Measurements from ENCODE around the gene KIFC3.
"Not testable (repeated sequence)": the region's sequence is repeated elsewhere in the genome, so short reads cannot be mapped to it uniquely, and the experiment has no call there.

The KIFC3 gene

DNA sequence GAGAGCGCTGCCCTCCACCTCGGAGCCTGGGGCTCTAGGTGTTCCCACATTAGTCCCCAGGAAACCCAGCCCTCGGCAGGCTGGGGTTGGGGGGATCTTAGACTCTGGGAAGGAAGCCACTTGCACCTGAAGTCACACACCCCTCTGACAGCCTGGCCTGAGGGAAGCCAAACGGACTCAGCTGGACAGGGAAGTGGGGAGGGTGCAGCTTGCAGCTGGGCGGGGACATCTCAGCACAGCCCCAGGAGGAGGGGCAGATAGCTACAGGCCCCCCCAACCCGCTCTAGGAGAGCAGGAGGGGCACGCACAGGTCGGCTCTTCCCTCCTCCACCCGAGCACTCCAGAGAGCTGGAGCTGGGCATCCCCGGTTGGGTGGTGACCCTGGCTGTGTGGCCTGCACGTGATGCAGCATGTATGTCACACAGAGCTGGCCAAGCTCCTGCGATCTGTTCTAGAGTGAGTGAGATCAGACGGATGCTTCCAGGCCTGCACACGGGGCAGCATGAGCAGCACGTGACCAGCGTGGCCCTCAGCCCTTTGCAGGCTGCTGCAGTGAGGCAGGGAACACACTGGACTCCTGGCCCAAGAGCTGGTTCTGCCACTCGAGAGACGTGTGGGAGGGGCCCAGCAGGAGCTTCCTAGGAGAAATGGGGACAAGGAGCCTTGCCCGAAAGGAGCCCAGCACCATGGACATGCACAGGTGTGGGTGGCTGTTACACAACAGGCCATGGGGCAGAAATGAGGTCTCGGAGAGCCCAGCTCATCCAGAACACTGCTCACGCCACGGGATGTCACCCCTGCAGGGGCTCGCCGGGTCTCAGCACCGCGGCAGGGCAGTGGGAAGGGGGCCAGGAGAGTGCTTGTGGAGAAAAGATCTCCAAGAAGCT is 15.4 kb downstream of the KIFC3 start:
- DNase-seq (ENCODE audit: low read depth in 2 of 2) = no peak

DNA sequence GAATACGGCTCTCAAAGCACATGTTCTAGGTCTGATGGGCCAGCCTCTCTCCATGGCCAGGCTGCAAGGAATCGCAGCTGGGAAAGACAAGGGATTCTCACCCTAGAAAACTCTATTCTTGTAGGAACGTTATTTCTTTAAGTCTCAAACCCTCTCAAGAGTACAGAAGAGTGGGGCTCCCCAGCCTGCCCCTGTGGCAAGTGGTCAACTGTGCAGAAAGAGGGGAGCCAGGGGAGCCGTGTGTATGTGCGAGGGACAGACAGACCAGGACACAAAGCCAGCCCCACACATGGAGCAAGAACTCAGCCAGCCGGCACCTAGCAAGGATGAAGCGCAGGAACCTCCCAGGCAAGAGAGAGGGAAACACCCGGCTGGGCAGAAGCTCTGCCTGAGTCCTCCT is 16.4 kb downstream of the KIFC3 start:
- DNase-seq (ENCODE audit: low read depth in 2 of 2) = no peak

DNA sequence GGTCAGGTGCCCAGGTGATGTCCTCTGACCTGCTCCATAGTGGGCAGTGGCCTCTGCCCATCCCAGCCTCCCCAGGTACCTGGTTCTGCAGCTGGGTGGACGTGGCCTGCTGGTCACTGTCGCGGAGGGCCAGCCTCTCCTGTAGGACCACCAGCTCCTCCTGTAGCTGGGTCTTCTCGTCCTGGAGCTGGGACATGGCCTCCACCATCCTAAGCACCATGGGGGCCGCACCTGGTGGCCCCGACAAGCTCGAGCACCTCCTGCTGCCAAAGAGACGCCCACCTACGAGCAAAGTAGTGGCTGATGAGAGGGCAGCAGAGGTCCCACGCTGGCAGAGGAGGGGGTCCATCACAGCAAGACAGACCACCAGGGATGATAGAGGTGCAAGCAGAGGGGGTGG is 16.9 kb downstream of the KIFC3 start:
- DNase-seq (ENCODE audit: low read depth in 2 of 2) = no peak

DNA sequence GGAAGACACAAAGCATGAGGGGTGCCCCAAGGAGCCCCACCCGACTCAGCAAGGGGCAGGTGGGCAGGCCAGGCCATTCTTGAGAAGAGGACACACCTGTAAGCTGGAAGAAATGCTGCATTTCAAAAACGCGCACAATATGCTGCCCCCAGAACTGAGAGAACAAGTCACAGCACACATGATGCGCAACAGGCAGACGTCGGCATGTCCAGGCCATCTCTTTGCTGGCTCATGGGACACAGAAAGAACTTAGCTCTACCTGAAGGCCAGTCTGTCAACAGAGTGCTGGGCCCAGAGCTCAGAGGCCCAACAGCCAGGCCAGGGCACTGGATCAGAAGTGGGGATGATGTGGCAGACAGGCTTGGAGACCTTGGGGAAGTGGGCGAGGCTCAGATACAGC is 18.0 kb downstream of the KIFC3 start:
- DNase-seq (ENCODE audit: low read depth in 2 of 2) = no peak

DNA sequence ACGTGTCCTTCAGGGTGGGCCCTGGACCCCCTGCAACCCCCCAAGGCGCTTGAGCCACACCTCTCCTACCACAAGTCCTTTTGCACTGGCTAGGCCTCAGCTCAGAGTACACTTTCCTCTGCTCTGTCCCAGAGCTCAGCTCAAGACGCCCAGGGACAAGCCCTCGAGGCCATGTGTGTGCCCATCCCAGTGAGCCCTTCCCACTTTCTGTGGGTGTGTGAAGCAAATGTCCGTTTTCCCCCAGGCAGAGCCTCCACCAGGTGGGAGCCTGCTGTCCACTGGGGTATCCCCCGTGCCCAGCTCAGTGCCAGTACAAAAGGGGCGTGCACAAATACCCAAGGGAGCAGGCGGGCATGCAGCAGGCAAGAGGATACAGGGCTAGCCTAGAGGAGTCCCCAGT is 18.4 kb downstream of the KIFC3 start:
- DNase-seq (ENCODE audit: low read depth in 2 of 2) = no peak

DNA sequence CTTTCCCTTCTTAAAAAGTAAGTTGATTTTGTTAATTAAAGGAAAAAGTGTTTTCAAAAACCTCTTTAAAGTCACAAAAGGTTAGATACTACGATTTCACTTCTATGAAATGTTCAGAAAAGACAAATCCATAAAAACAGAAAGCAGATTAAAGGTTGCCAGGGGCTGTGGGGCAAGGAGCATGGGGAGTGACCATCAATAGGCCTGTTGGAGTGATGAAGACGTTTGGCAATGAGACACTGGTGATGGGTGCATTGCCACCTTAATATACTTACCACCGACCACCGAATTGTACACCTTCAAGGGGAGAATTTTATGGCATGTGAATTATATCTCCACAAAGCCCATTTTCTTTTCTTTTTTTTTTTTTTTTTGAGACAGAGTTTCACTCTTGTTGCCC is 19.2 kb downstream of the KIFC3 start:
- DNase-seq (ENCODE audit: low read depth in 2 of 2) = no peak

DNA sequence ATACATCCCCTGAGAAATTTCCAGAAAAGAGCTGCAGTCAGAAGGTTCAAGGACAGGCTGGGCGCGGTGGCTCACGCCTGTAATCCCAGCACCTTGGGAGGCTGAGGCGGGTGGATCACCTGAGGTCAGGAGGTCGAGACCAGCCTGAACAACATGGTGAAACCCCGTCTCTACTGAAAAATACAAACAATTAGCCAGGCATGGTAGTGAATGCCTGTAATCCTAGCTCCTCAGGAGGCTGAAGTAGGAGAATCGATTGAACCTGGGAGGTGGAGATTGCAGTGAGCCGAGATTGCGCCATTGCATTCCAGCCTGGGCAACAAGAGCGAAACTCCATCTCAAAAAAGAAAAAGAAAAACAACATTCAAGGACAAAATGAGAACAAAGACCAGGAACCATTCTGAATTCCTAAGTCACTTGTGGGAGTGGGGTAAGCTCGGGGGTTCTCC is 19.7 kb downstream of the KIFC3 start:
- not testable (repeated sequence) for DNase-seq (ENCODE audit: low read depth in 2 of 2)

DNA sequence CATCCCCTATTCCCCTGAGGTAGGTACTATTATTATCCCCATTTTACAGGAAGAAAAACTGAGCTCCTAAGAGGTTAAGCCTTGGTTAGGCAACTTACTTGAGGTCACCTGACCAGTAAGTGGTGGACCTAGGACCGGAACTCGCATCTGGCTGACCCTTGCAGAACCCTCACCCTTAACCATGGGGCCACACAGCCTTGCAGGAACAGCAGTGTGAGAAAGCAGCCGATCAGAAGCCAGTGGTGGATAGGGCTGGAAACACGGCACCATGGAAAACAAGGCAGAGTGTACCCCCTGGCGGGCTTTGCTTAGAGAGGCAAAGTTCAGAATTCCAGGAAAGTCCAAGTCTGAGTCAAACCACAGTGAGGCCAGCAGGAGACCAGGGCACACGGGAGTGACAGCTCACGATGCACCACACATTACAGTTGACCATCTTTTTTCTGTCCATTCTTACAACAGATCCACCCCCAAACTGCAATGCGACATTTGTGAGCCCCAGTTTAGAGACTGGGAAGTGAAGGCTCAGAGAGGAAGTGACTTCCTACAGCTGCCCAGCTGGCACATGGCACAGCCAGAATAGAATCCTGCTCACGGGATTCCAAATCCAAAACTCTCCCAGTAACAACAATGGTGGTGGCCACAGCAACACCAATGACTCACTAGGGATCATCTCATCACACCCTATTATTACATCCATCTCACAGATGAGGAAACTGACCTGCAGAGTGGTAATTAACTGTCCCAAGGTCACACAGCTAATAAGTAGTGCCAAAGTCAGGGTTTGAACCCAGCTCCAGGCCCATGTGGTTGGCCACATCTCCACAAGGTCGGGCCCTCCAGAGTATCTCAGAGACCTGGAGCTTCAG is 20.3 kb downstream of the KIFC3 start:
- no peak for DNase-seq (ENCODE audit: low read depth in 2 of 2)

DNA sequence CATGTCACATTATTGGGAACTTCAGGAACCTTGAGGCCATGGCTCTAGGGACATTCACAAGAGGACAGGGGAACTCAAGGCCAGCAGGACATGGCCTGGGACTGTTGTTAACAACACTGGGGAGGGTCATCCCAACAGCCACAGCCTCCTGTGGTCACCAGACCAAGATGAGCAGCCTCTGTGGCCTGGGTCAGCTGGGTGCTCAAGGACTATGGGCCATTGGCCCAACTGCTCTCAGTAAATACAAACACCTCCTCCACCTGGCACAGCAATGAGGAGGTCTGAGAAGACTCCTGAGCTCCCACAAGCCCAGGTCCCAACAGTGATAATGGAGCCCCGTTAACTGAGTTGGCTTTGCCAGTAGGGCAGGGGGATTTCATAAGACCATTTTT is 20.9 kb downstream of the KIFC3 start:
- no peak for DNase-seq (ENCODE audit: low read depth in 2 of 2)

DNA sequence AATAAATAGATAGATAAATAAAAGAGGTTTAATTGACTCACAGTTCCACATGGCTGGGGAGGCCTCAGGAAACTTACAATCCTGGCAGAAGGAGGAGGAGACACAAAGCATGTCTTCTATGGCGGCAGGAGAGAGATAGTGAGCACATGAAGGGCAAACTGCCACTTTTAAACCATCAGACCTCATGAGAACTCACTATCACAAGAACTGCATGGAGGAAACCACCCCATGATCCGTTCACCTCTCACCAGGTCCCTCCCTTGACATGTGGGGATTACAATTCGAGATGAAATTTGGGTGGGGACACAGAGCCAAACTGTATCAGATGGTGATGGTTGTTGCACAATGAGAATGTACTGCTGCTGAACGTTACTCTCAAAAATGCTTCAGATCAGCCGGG is 22.5 kb downstream of the KIFC3 start:
- DNase-seq (ENCODE audit: low read depth in 2 of 2) = not testable (repeated sequence)

DNA sequence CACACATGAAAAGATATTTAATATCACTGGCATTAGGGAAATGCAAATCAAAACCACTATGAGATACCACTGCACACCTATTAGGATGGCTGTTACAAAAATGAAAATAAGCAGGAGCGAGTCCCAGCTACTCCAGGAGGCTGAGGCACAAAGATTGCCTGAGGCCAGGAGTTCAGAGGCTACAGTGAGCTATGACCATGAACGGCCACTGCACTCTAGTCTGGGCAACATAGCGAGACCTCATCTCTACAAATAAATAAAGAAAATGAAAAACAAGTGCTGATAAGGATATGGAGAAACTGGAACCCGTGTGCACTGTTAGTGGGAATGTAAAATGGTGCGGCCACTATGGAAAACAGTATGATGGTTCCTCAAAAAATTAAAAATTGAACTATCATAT is 23.6 kb downstream of the KIFC3 start:
- DNase-seq (ENCODE audit: low read depth in 2 of 2) = no peak

DNA sequence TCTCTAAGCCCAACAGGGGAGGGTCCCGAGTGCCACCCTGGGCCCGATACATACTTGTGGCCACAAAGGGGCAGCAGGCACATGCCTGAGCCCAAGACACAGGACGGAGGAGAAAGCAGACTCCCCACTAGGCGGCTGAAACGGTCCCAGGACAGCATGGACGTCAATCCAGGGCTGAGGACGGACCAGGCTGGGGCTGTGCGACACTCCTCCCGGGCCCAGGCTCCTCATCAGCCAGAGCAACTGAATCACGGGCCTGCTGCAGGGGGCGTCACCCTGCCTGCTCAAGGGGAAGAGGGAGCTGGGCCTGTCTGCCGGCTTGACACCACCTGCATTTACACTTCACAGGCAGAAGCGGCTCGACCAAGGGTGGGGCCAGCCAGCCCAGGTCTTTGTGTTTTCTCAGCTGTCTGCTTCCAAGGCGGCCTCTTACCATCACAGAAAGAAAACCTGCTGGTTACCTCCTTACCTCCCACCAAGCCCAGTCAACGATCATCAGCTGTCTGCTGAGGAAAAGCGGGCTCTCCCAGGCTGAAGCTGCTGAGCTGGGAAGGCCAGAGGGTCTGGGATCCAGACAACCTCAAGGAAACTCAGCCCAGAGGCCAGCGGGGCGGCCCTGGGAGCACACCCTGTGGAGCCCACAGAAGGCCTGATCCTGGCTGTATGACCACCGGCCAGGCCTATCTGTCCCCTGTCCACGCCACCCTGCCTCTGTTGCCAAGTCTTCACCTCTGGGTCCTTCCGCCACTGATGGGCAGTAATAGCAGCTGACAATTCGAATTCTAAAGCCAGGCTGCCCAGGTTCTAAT is 26.4 kb downstream of the KIFC3 start:
- DNase-seq (ENCODE audit: low read depth in 2 of 2) = no peak

DNA sequence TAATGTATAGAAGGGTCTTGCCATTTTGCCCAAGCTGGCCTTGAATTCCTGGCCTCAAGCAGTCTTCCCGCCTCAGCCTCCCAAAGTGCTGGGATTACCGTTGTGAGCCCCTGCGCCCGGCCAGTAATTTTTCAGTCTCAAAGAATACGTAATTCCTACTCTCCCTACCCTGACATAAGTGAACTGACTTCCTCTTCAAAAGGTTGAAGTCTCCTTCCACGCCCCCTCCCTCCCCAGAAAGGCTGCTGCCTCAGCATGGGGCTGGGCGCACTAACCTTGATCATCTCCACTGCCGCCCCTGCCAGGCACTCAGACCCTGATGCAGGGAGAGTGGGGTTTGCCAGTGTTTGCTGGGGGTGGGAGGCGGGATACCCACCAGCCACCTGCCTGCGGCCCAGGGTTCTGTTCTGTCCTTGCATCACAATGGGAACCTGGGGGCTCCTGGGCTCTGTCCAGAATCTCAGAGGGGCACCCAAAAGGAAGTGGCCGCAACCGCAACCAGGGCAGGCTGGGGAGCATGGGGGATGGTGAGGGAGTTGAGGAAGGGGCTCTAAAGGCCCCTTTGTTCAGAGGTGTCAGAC is 27.5 kb downstream of the KIFC3 start:
- DNase-seq (ENCODE audit: low read depth in 2 of 2) = no peak

DNA sequence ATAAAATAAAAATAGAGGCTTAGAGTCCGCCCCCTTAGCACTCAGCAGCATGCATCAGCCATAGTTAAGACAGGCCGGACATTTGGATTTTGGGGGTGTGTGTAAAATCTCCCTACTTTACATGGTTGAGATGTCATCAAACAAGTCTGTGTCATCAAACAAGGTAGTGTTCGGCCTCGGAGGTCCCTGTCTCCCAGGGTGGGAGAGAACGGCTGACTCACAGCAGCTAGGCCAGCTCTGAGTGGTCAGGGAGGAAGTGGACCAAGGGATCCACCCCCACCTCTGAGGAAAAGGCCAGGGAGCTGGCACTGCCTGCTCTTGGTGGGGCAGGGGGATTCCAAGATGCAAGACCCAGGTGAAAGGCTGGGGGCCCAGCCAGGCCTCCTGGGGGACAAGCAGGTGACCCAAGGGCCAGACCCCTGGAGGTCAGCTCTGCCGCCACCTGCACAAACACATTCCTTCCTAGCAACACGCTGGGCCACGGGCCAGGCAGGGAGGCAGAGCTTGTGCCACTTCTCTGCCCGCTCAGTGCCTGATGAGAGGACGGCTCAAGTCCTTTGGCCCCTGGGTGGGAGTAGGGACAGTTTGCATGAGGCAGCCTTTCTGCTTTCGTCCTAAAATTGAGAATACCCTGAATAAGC is 28.5 kb downstream of the KIFC3 start:
- no peak for DNase-seq (ENCODE audit: low read depth in 2 of 2)

DNA sequence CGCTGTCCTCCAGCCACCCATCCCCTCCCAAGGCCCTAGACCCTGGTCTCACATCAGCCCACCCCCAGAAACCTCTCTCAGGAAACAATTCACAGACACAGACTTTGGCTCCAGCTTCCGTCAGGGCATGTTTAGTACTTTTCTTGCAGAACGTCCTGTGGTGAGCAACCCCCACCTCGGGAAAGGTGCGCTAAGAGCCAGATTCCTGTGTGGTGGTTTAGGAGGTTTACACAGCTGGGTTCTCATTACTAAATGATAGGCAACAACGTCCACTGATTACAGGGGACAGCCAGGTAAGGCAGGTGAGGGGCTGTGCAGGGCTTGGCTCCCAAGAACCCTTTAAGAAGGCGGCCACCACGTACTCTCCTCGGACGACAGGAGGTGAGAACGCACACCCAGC is 29.3 kb downstream of the KIFC3 start:
- DNase-seq (ENCODE audit: low read depth in 2 of 2) = no peak

DNA sequence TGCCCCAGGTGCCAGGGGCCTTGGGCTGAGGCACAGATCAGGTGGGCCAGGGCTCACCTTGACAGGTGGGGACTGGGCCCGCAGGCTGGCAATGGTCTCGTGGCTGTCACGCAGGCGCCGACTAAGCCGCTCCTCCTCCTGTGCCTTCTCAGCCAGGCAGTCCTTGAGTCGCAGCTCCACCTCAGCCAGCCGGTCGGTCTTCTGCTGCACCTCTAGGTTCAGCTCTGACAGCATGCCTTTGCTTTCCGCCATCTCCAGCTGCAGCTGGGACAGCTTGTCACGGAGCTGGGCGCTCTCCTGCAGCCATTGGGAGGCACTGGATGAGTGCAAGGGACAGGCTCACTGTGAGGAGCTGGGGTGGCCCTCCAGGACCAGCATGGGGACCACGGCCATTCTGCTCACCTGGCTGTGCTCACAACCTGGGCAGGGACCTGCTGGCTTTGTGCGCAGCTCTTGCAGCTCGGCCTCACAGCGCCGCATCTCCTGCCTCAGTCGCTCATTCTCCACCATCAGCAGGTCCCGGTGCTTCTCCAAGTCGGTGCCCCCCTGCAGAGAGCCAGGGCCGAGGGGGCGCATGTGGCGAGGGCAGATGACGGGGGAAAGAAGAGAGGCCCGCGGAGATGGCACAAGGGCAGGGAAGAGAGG is 31.0 kb downstream of the KIFC3 start:
- DNase-seq (ENCODE audit: low read depth in 2 of 2) = no peak

DNA sequence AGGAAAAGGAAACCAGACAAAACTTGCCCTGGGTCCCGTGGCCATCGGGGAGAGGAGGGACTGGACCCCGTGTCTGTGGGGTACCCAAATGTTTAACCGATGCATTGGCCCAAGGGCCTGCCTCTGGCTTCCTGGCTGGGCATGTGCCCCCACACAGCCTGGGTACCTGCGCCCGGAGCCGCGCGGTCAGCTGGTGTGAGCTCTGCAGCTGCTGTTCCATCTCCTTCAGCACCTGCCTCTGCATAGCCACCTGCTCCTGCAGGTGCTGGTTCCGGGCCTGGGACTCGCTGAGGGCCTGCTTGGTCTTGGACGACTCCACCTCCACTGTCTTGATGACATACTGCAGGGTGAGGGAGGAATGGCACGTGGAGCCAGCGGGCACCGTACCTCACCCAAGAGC is 31.9 kb downstream of the KIFC3 start:
- DNase-seq (ENCODE audit: low read depth in 2 of 2) = no peak

DNA sequence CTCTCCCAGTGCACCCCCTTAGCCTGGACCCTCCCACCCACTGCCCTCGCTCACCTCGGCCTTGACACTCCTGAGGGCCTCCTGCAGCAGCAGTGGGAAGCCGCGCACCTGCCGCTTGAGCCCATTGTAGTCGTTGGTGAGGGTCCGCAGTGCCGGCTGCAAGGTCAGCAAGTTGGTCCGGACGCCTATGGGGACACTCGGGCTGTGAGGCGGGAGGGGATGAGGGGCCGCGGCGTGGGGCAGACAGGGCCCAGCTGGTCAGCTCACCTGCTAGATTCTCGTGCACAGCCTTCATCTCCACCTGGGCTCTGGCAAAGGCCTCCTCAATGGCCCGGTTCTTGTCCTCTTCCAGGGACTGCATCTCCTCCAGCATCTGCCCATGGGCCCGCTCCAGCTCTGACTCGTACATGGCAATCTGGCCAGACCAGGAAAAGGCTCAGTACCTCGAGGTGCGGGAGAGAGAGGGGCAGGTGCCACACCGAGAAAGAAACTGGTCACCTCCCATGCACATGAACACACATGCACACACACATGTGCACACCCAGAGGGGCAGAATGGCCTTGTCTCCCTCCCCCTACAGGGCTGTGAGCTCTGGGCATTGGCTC is 32.6 kb downstream of the KIFC3 start:
- no peak for DNase-seq (ENCODE audit: low read depth in 2 of 2)

DNA sequence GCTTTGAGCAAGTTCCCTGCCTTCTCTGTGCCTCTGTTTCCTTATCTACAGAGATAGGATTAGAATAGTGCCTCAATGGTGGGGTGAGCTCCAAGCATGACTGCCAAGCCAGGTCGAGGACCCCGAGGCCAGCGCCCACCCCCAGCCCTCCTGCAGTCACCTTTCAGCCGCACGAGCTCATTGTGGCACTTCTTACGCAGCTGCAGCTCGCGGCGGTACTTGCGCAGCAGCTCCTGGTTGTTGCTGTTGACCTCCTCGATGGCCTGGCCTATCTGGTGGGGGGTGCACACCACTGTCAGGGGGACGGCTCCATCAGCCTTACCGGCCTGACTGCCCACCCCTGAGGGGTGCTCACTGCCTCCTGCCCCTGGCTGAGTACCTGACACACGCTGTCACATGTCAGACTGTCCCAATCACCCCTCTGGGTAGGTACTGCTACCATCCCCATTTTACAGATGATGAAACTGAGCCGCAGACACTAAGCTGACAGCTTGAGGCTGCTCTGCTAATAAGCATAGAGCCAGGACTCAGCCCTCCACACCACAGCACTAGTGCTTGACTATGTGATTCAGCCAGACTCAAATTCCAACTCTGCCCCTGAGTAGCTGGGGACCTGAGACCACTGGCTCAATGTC is 35.5 kb downstream of the KIFC3 start:
- no peak for DNase-seq (ENCODE audit: low read depth in 2 of 2)
